ENCODE data around the gene NF1. TPM values are rescaled to one million over a fixed set of nuclear protein-coding genes. Genes with fewer than 3 reads are reported as not detected.

The NF1 gene
- total RNA-seq, 1 donor from 2014 or later = 58.7 TPM

- Histone ChIP-seq H3K27ac (no peak overlapping the region), H3K4me1 (peaks cover 18% of the 10 kb centered on the region), H3K27me3 (no peaks in the 10 kb centered on the region), H3K4me3 (no peak overlapping the region), H3K9me3 (no peaks in the 10 kb centered on the region), H3K36me3 (no peaks in the 10 kb centered on the region)
- no peak for TF ChIP-seq POLR2A (IDR thresholded peaks at IDR 0.05)
- TF ChIP-seq CTCF (IDR thresholded peaks at IDR 0.05) = peak in 2 of 3 experiments; percentile 12 to 32
- DNase-seq (ENCODE audit: extremely low spot score in 2 of 2) = no peak
- intact Hi-C loops (cut with DNase I) = no loop called here
Measured at GRCh38 chr17:31388770-31389656, 294.2 kb downstream of the NF1 start.

DNA sequence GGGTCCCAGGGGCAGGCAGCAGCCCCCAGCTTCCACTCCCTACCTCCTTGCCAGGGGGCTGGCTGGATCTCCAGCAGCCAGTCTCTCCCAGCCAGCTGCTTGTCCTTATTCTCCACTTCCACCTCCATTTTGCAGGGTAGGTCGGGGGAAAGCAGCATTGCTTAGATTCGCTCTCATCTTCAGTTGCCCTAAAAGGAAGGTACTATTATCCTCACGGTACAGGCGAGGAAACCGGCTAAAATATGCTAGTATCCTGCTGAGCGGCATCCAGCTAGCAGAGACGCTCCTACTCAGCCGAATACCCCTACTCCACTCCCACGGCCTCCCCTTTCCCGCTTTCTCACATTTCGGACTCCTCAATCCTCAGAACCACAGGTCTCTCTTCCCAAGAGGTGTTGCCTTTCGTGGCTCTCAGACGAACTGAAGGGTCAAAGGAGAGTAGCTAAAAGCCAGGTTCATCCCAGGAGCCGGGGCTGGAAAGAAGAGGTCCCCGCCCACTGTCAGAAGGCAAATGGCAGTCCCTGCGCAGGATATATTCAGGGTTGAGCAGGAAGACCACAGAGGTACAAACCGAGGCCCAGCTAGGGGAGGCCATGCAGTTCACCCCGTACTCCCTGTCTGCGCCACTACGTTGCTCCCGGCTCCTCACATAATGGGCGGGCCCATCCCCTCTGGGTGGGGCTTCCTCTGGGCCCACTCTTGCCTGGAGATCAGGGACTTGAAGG, 295.0 kb downstream of the NF1 start:
- Histone ChIP-seq H3K27me3 (no peaks in the 10 kb centered on the region), H3K27ac (no peak overlapping the region), H3K4me1 (peaks cover 18% of the 10 kb centered on the region), H3K36me3 (no peaks in the 10 kb centered on the region), H3K9me3 (no peaks in the 10 kb centered on the region), H3K4me3 (no peak overlapping the region)
- TF ChIP-seq POLR2AphosphoS5 (IDR thresholded peaks at IDR 0.05; ENCODE audit: insufficient read depth in 1 of 2, low read depth in 1 of 2) = no peak
- no peak for TF ChIP-seq POLR2A (IDR thresholded peaks at IDR 0.05)
- no peak for TF ChIP-seq CTCF (IDR thresholded peaks at IDR 0.05)
- intact Hi-C loops (cut with DNase I) = no loop called here
- DNase-seq (ENCODE audit: extremely low spot score in 2 of 2) = no peak

DNA sequence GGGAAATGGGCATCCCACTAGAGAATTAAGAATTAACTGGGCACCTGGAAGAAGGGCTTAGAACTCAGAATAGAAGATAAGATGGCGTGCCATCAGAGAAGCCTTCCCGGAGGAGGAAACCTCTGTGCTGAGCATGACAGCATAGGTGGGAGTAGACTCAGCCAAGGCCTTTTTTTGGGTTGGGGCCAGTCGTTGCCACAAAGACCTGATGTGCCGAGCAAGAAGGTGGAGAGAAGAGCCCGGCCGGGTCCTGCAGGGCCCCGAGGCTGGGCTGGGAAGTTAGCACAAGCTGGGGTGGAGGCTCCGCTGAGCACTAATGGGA, 295.6 kb downstream of the NF1 start:
- Histone ChIP-seq H3K4me1 (peaks cover 18% of the 10 kb centered on the region), H3K27me3 (no peaks in the 10 kb centered on the region), H3K27ac (no peak overlapping the region), H3K9me3 (no peaks in the 10 kb centered on the region), H3K36me3 (no peaks in the 10 kb centered on the region), H3K4me3 (no peak overlapping the region)
- no peak for DNase-seq (ENCODE audit: extremely low spot score in 2 of 2)
- TF ChIP-seq POLR2A (IDR thresholded peaks at IDR 0.05) (no peak), POLR2AphosphoS5 (IDR thresholded peaks at IDR 0.05; ENCODE audit: insufficient read depth in 1 of 2, low read depth in 1 of 2) (no peak), CTCF (IDR thresholded peaks at IDR 0.05) (no peak)
- intact Hi-C loops (cut with DNase I) = no loop called here

- H3K36me3 ChIP-seq = no peaks in the 10 kb centered on the region
- intact Hi-C loops (cut with DNase I) = no loop called here
- DNase-seq (ENCODE audit: extremely low spot score in 2 of 2) = no peak
- H3K9me3 ChIP-seq = no peaks in the 10 kb centered on the region
- no peaks in the 10 kb centered on the region for H3K27me3 ChIP-seq
- no peak overlapping the region for H3K27ac ChIP-seq
- no peak for TF ChIP-seq POLR2A (IDR thresholded peaks at IDR 0.05)
- TF ChIP-seq POLR2AphosphoS5 (IDR thresholded peaks at IDR 0.05; ENCODE audit: insufficient read depth in 1 of 2, low read depth in 1 of 2) = no peak
- no peak for TF ChIP-seq CTCF (IDR thresholded peaks at IDR 0.05)
- H3K4me1 ChIP-seq = peaks cover 18% of the 10 kb centered on the region
- H3K4me3 ChIP-seq = peak overlapping the region; percentile 53 to 55
Measured at GRCh38 chr17:31390748-31391495, 296.1 kb downstream of the NF1 start.
